Gastroesophageal sphincter (tissue), 2 donors: ENCODE data around the gene IFIH1.

Source experiments
- EP300 ChIP-seq: sonication (generic); formaldehyde crosslinking; IDR thresholded peaks from one replicate; pipeline ENCODE4 v1.6.1; 2017; ENCODE audit warnings: antibody characterized with exemption, mild to moderate bottlenecking
- POLR2A ChIP-seq, 2 donors: fragments of 450-650 bp; IDR thresholded peaks; one replicate each; pipeline ENCODE4 v1.6.1; 2017; ENCODE audit warnings: antibody characterized with exemption in 2 of 2, mild to moderate bottlenecking in 2 of 2, moderate library complexity in 1 of 2

DNA sequence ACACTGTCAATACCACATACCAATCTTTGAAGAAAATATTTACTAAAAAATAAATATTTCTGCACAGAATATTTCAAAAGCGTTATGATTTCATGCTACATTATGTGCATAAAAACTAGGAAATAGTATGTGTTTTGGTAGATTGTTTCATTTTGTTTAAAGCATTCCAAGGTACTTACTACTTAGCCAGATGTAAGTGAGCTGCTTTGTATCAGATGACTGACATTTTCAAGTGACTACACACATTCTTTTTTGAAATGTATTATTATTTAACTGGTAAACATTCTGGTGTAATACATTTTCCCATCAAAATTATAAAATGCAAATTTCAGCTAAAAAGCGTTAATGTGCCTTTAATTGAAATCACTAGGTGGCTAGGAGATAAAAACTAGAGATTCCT lies 46.9 kb upstream of the IFIH1 start:
- TF ChIP-seq EP300, result no peak
- TF ChIP-seq POLR2A (IDR thresholded peaks at IDR 0.05), result no peak
